Measurements from ENCODE around the gene CAT. TPM values are rescaled to one million over a fixed set of nuclear protein-coding genes. Genes with fewer than 3 reads are reported as not detected.

The CAT gene
- total RNA-seq, 1 experiment from 2014 or later, result 65.9 TPM

DNA sequence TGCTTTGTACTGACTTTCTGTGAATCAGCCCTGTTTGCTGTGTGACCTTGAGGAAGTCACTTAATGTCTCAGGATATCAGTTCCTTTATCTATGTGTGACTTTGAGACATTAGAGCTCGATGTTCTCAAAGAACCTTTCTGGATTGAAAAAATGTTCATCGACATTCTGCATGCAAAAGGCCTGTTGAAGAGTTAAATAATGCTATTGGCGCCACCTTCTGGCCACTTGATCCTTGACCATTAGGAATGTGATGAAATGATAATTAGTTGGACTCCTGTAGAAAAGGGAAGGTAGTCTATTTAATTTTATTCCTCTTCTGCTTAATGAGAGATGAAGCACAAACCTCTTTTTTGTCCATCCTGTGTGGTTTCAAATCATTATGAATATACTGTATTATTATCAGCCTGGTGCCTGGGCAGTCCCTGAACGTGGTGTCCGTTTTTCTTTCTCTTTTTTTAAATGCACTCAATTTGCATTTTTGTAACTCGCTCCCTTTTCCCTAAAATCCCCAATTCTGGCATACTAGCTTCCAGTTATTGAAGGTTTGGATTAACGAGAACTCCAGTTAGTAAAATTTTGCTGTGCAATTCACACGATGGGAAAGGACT is 54.2 kb downstream of the CAT start:
- H3K4me3 ChIP-seq (ENCODE audit: low read depth in 2 of 2, low read length in 2 of 2), result no peak overlapping the region
- DNase-seq (ENCODE audit: low read depth, low spot score) (peak; percentile 52), ATAC-seq (peak; percentile 66; the same call in 1 of the 2 replicates)
- ChIA-PET CTCF (interaction anchor here (0.9 to 1.8 kb wide), 5 partner anchors 10 to 406 kb away, joined by 3 to 17 read pairs (median 3); no protein-coding TSS in a partner anchor), POLR2A (no interaction called here)
- BruUV-seq (replicated peaks), result no TSS peak
- intact Hi-C loops (cut with micrococcal nuclease; ENCODE audit: unreplicated experiment) (loop anchor here (2.0 to 10.0 kb wide), 2 partner anchors 126 to 338 kb away; no protein-coding TSS in a partner anchor), in situ Hi-C loops (cut with HindIII; ENCODE audit: low pct_unique_long_range_greater_than_20kb, low sequenced_read_pairs) (no loop called here)
- no peak overlapping the region; the same call in 1 of the 2 replicates for H3K27ac ChIP-seq (ENCODE audit: low read length)
- TF ChIP-seq SIN3A (IDR thresholded peaks at IDR 0.05; ENCODE audit: borderline replicate concordance, insufficient read depth, low read depth, low read length) (no peak), TCF7L2 (IDR thresholded peaks at IDR 0.05; ENCODE audit: low read depth, low read length) (no peak)
- TF ChIP-seq, protein P1, sequence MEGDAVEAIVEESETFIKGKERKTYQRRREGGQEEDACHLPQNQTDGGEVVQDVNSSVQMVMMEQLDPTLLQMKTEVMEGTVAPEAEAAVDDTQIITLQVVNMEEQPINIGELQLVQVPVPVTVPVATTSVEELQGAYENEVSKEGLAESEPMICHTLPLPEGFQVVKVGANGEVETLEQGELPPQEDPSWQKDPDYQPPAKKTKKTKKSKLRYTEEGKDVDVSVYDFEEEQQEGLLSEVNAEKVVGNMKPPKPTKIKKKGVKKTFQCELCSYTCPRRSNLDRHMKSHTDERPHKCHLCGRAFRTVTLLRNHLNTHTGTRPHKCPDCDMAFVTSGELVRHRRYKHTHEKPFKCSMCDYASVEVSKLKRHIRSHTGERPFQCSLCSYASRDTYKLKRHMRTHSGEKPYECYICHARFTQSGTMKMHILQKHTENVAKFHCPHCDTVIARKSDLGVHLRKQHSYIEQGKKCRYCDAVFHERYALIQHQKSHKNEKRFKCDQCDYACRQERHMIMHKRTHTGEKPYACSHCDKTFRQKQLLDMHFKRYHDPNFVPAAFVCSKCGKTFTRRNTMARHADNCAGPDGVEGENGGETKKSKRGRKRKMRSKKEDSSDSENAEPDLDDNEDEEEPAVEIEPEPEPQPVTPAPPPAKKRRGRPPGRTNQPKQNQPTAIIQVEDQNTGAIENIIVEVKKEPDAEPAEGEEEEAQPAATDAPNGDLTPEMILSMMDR (IDR thresholded peaks at IDR 0.05), result peak; percentile 78
- H3K27me3 ChIP-seq (ENCODE audit: control insufficient read depth, insufficient read depth, low read length), result no peaks in the 10 kb centered on the region
- no peaks in the 10 kb centered on the region for H3K36me3 ChIP-seq (ENCODE audit: control insufficient read depth, insufficient read depth, low read length)
- no peaks in the 10 kb centered on the region for H3K9me3 ChIP-seq (ENCODE audit: control insufficient read depth, insufficient read depth, low read depth, low read length)
- no peaks in the 10 kb centered on the region; the same call in 1 of the 2 replicates for H3K4me1 ChIP-seq (ENCODE audit: control insufficient read depth, insufficient read depth, low read length)

DNA sequence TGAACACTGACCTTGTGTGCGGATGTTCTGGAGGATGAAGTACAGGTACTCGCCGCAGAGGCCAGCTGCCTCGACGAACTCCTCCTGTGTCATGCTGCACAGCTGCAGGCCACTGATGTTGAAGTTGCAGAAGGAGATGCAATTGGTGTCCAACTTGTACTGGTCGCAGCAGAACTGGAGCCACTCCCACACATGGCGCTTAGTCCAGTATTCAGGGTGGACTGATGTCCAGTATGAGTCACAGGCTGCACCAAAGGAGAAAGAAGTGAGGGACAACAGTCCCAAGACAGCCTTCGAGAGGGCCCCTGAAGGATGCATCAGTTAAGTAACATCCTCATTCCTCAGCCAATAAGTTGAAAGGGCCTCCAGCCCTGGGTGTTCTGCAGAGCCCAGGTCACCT is 54.7 kb downstream of the CAT start:
- Histone ChIP-seq H3K4me1 (ENCODE audit: control insufficient read depth, insufficient read depth, low read length) (no peaks in the 10 kb centered on the region; the same call in 1 of the 2 replicates), H3K36me3 (ENCODE audit: control insufficient read depth, insufficient read depth, low read length) (no peaks in the 10 kb centered on the region), H3K9me3 (ENCODE audit: control insufficient read depth, insufficient read depth, low read depth, low read length) (no peaks in the 10 kb centered on the region), H3K27me3 (ENCODE audit: control insufficient read depth, insufficient read depth, low read length) (no peaks in the 10 kb centered on the region), H3K4me3 (ENCODE audit: low read depth in 2 of 2, low read length in 2 of 2) (no peak overlapping the region), H3K27ac (ENCODE audit: low read length) (no peak overlapping the region)
- TF ChIP-seq, protein P2, sequence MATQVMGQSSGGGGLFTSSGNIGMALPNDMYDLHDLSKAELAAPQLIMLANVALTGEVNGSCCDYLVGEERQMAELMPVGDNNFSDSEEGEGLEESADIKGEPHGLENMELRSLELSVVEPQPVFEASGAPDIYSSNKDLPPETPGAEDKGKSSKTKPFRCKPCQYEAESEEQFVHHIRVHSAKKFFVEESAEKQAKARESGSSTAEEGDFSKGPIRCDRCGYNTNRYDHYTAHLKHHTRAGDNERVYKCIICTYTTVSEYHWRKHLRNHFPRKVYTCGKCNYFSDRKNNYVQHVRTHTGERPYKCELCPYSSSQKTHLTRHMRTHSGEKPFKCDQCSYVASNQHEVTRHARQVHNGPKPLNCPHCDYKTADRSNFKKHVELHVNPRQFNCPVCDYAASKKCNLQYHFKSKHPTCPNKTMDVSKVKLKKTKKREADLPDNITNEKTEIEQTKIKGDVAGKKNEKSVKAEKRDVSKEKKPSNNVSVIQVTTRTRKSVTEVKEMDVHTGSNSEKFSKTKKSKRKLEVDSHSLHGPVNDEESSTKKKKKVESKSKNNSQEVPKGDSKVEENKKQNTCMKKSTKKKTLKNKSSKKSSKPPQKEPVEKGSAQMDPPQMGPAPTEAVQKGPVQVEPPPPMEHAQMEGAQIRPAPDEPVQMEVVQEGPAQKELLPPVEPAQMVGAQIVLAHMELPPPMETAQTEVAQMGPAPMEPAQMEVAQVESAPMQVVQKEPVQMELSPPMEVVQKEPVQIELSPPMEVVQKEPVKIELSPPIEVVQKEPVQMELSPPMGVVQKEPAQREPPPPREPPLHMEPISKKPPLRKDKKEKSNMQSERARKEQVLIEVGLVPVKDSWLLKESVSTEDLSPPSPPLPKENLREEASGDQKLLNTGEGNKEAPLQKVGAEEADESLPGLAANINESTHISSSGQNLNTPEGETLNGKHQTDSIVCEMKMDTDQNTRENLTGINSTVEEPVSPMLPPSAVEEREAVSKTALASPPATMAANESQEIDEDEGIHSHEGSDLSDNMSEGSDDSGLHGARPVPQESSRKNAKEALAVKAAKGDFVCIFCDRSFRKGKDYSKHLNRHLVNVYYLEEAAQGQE (IDR thresholded peaks at IDR 0.05; ENCODE audit: insufficient read depth in 1 of 2, low read depth in 2 of 2, low read length in 1 of 2), result no peak
- ATAC-seq (0 out of 2 replicates have a peak, but pooled peaks have one; percentile 18), DNase-seq (ENCODE audit: low read depth, low spot score) (no peak)
- ChIA-PET CTCF (no interaction called here), POLR2A (no interaction called here)
- in situ Hi-C loops (cut with HindIII; ENCODE audit: low pct_unique_long_range_greater_than_20kb, low sequenced_read_pairs), result no loop called here
- intact Hi-C loops (cut with micrococcal nuclease; ENCODE audit: unreplicated experiment), result loop anchor here (2.0 to 10.0 kb wide), 2 partner anchors 127 to 339 kb away; no protein-coding TSS in a partner anchor
- no TSS peak for BruUV-seq (replicated peaks)

DNA sequence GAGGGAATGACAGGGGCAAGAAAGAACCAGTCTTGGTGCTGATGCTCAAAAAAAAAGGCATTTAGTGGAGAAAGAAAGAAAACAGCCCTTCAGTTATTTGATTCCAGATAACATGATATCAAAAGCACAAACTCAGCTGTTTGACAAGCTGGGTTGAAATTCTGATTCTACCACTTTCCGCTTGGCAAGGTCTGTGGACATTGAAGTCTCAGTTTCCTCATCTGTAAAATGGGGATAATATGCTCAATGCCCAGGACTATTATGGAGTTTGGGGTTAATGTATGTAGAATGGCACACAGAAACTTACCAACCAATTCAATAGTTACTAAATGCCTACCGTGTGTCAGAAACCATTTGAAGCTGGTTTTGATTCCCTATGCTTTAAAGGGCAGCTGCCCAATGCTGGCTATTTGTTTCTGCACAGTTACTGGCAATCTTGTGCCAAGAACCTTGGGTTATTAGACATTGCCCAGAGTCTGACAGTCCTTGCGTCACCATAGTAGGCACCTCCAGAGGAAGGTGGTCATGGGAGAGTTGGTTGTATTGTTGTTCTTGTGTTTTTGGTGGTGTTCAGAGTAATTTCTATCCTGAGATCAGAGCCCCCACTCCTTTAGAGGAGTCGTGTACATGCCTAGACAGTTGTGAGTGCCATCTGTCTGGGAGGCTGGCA is 55.3 kb downstream of the CAT start:
- intact Hi-C loops (cut with micrococcal nuclease; ENCODE audit: unreplicated experiment) (loop anchor here (2.0 to 10.0 kb wide), 2 partner anchors 127 to 339 kb away; no protein-coding TSS in a partner anchor), in situ Hi-C loops (cut with HindIII; ENCODE audit: low pct_unique_long_range_greater_than_20kb, low sequenced_read_pairs) (no loop called here)
- H3K4me3 ChIP-seq (ENCODE audit: low read depth in 2 of 2, low read length in 2 of 2), result no peak overlapping the region
- no peak overlapping the region for H3K27ac ChIP-seq (ENCODE audit: low read length)
- H3K36me3 ChIP-seq (ENCODE audit: control insufficient read depth, insufficient read depth, low read length), result no peaks in the 10 kb centered on the region
- TF ChIP-seq POLR2AphosphoS5 (IDR thresholded peaks at IDR 0.05; ENCODE audit: low read depth, low read length) (no peak), SIN3A (IDR thresholded peaks at IDR 0.05; ENCODE audit: borderline replicate concordance, insufficient read depth, low read depth, low read length) (no peak), TCF7L2 (IDR thresholded peaks at IDR 0.05; ENCODE audit: low read depth, low read length) (no peak)
- TF ChIP-seq, protein P1 (IDR thresholded peaks at IDR 0.05), result no peak
- TF ChIP-seq, protein P2 (IDR thresholded peaks at IDR 0.05; ENCODE audit: insufficient read depth in 1 of 2, low read depth in 2 of 2, low read length in 1 of 2), result no peak
- POLR2A ChIA-PET, result no interaction called here
- no TSS peak for BruUV-seq (replicated peaks)
- DNase-seq (ENCODE audit: low read depth, low spot score), result no peak
- no peaks in the 10 kb centered on the region; the same call in 1 of the 2 replicates for H3K4me1 ChIP-seq (ENCODE audit: control insufficient read depth, insufficient read depth, low read length)
- no peaks in the 10 kb centered on the region for H3K27me3 ChIP-seq (ENCODE audit: control insufficient read depth, insufficient read depth, low read length)
- no peaks in the 10 kb centered on the region for H3K9me3 ChIP-seq (ENCODE audit: control insufficient read depth, insufficient read depth, low read depth, low read length)
- no peak for ATAC-seq
- CTCF ChIA-PET, result no interaction called here
